HG02840 (cell line): Measurements from ENCODE around the gene TSHZ2.

Experiments used
- ATAC-seq: cut with Tn5 transposase; IDR thresholded peaks from one replicate; pipeline ENCODE4 v1.9.1; 2021; ENCODE audit warnings: mild to moderate bottlenecking, moderate library complexity, moderate number of reproducible peaks; ENCODE audit not compliant: unreplicated experiment, low FRiP score

Gene TSHZ2

DNA sequence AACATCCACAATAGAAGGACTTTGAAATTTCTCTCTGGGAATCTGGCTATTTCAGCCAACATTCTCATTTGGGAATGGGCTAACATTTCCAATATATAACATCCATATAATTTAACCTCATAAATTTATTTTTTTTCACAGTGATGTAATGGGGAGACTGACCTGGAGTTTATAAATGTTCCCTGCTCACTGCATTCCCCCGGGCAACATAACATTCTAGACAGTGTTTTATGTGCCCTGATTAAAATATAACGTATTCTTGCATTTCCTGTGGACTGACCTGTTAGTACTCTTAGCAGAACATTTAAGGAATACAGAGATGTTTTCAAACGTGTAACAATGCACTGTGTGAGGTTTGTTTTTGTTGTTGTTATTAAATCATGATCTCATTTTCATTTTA lies 20.9 kb downstream of the TSHZ2 start:
- no peak for ATAC-seq

- no peak for ATAC-seq
These were observed 22.2 kb downstream of the TSHZ2 start for GRCh38 chr20:52994184-52994970.

DNA sequence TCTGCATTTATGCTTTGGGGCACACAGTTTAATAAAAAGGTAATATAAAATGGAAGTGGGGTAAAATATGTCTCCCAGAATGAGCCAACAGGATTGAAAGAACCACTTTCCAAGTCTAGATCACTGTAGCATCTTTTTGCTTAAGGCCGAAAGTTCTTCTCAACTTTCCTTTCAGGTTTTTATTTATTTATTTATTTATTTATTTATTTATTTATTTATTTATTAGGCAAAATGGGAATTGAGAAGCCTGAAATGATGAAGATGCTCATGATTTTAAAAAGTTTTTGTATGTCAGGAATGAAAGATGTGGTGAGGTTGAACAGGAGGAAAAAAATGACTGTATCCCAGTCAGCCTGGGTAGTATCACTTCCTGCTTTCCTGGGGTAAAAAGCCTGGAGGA lies 24.0 kb downstream of the TSHZ2 start:
- no peak for ATAC-seq

DNA sequence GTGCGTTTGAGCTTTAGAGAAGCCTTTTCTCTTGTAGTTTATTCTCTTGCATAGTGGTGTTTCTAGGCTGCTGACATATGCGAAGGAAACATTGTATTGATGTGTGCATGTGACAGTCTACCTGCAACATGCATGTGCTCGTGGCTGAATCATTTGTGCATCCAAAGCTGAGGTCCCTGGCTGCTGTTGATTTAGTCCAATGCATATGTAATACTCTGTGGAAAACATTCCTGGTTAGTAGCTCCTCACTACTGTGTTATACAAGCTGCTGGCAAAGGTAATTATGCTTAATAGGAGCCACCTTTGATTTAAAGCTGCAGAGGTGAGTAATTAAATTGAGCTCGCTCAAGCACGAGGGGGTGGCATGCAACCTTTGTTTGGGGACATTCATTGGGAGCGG lies 24.5 kb downstream of the TSHZ2 start:
- ATAC-seq = no peak

GRCh38 chr20:52998268-52998667 lies 26.1 kb downstream of the TSHZ2 start:
- no peak for ATAC-seq

DNA sequence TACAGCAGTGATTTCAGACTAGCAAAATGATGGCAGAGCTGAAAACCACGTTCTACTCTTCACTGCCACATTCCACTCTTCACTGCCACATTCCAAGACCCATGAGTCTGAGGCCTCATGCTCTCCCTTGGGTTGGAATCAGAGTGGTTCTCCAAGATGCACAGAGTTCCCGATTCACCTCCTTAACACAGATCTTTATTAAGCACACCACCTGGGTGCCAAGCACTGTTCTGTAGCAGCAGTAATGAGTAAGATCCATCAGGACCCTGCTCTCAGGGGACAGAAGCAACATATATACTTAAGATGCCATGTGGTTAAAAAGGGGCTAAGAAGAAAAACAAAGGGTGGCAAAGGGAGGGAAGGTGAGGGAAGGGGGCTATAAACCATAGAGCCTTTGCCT lies 26.9 kb downstream of the TSHZ2 start:
- no peak for ATAC-seq

DNA sequence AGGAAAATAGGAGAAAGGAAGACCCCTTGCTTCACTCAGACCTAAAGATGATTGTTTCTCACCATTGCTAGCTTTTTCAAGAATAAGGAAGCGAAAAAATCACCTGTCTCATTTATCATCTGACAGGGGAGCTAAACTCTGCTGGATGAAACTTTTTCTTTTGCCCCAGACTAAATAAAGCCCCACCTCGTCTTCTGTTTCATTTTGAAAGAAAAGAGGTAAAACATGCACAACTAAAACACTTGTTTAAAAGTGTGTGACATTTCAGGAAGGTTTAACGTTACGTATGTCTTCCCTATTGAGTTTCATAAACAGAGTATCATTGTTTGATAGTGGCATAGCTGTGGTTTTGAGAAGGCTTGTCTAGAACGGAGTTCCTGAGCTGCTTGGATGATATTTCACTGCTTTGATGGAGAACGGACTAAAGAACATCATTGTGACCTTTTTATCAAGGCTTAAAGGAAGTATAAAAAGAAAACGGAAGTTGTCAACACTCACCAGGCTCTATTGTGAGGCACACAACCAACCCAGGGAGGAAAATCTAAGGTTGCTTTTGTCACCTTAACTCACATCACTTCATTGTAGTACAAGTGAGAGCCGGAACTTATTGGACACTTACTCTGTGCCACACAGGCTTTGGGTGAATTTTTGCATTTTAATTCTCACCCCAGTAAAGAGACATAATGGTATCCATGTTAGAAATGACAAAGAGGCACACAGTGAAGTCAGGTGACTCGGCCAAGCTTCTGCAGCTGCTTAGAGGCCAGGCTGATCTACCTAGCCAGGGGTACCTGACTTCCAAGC lies 29.5 kb downstream of the TSHZ2 start:
- ATAC-seq = no peak

DNA sequence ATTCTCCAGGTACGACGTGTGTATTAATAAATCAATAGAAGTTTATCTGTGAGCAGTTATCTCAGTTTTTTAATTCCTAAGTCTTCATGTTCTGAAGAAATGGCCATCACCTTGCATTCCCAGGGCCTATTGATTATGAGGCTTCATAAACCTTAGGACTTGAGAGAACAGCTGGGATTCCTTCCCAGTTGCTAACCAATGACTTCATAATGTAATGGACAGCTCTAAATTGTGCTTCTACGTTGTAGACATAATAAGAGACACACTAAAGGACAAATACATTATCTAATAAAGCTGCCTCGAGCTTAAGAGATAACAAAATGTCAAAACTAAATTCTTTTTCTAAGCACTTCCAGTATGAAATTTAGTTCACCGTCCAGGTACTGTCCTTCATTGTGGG lies 30.6 kb downstream of the TSHZ2 start:
- no peak for ATAC-seq

DNA sequence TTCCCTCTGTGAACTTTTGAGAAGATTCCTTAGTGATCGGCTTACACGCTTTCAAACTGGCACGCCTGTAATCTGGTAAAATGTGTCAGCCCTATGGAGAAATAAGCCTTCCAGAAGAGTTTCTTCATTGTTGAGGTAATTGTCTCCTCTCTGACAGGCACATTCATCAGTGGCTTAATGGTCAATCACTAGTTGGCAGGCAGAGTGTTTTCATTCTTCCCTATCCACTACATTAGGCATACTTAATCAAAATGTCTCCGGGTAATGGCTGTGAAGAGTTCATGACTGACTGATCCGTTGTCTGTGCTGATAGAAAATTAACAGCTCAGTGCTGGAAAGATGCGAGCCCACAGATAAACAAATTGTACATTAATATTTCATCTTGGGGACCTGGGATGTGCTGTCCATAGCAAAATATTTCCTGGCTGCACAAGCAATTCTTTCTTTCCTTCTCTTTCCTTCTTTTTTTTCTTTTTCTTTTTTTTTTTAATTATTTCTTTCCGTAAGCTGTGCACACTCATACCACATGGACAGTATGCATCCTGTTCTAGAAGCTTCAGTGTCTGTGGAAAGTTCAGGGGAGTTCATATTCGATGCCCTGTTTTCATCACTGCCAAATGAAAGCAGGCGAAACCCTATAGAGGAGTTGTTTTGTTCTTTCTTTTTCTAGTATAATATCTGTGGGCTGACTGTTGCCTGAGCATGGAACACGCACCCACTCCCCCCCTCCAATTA lies 31.4 kb downstream of the TSHZ2 start:
- ATAC-seq = no peak

DNA sequence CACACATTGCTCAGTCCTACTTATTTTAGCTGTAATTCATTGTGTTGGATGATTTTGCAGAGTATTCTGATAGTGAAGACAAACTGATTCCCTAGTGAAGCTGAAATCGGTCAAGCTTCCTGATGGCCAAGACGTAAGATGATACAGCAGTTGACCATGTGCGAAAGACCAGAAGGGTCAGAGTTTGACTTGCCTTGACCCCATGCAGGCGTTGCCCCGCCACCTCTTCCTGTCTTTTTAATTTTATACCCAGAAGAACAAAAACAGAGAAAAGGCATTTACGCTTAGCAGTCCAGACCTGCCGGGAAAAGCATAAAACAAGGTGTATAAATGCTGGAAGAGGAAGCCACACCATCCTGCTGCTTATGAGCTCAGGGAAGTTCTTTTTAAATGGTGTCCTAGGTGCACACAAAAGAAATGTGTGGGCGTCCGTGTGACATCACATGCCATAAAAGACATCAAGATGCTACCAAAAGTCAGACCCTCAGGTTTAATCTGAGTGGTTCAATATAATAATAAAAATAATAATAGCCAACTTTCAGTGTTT lies 32.2 kb downstream of the TSHZ2 start:
- no peak for ATAC-seq

- ATAC-seq = no peak
These were observed 38.0 kb downstream of the TSHZ2 start for GRCh38 chr20:53009979-53010735.

DNA sequence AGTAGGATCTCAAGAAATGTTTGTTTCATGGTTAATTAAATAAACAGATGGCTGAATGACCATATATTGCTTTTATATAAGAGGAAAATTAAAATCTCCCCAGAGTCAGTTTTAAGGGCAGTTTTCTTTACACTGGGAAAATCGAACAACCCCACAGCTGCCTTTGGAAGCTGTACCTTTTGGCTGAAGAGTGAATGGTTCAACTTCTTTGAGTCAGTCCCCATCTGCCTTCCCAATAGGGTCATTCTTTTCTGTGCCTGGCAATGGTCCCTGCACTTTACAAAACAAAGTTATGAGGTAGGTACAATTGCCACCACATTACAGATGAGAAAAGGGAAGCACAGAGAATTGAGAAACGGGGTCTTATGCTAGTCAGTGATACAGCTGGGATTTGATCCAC lies 39.5 kb downstream of the TSHZ2 start:
- no peak for ATAC-seq

DNA sequence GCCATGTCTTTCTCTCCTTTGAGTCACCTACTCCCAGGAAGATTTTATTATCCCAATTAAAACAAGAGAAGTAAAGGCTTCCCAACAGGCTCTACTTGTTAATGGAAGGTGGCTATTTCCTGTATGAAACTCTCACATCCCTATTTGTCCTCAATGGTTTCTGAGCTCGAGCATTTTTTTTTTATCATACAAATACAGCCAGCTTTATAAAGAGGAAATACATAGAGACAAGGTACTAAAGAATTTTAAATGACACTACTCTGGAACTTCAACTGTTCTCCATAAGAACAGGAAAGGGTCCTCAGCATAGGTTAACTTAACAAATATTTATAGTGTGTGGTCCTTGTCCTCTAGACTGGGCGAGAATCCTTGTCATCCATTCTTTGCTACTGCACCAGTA lies 41.0 kb downstream of the TSHZ2 start:
- no peak for ATAC-seq

DNA sequence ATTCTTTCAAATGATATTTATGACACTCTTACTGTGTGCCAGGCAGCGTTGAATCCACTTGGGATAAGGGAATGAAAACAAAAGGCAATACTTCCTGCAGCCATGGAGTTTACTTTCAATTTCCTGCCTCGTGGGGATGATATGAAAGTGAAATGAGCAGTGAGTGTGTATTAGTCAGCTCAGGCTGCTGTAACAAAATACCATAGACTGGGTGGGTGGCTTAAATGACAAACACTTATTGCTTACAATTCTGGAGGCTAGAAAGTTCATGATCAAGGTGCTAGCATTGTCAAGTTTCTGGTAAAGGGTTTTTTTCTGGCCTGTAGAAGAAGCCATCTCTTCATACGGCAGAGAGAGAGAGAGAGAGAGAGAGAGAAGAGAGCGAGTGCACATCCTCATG lies 41.7 kb downstream of the TSHZ2 start:
- ATAC-seq = no peak

- no peak for ATAC-seq
These were observed 43.9 kb downstream of the TSHZ2 start for GRCh38 chr20:53016071-53016470.

GRCh38 chr20:53016534-53017042 lies 44.4 kb downstream of the TSHZ2 start:
- ATAC-seq = no peak

GRCh38 chr20:53017206-53017605 lies 45.0 kb downstream of the TSHZ2 start:
- ATAC-seq = no peak

GRCh38 chr20:53019464-53019863 lies 47.3 kb downstream of the TSHZ2 start:
- no peak for ATAC-seq

DNA sequence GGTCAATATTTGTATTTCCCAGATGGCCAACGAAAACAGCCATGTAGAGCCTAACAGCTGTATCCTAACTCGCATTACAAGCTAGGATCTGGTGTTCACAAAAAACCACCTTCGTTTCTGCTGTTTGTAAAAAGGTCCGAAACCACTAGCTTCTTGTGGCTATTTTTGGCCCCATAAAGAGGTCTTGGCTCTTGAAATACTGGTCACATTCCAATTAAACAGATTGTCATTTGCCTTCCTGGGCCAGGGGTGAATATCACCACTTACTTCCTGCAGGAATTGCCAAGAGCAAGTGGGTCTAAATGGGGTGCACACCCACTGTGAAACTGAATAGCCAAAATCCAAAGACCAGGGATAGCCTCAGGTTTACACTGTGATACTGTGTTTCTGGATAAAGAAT lies 48.2 kb downstream of the TSHZ2 start:
- no peak for ATAC-seq

DNA sequence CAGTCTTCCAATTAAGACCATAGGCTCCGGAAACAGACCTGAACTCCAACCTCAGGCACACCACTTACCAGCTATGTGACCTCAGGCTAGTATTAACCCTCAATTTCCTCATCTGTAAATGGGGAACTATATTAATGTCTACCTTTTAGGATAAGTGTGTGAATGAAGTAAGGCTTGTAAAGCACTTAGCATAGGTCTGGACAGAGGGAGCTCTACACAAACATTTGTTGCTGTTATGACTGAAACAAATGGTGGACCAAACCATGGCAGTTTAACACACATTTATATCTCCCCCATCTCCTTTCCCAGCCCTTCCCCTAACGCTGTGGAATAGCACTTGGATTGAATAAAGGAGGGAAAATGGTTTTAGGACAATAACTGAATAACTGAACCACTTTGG lies 48.7 kb downstream of the TSHZ2 start:
- ATAC-seq = no peak
